Activated naive CD4-positive, alpha-beta T cell treated with anti-CD3 and anti-CD28 coated beads, Interleukin-2, amount 50 U/mL, for 24 hours (primary cell): ENCODE data around the gene HEXIM1.

Experiments used
- H3K27ac Mint-ChIP-seq: one replicate; pipeline ENCODE4 v1.8.0; 2021; ENCODE audit warnings: mild to moderate bottlenecking, mixed read lengths
- H3K27me3 Mint-ChIP-seq: one replicate; pipeline ENCODE4 v1.8.0; 2021; ENCODE audit warnings: mixed read lengths
- H3K36me3 Mint-ChIP-seq: one replicate; pipeline ENCODE4 v1.8.0; 2021; ENCODE audit warnings: mixed read lengths
- H3K4me1 Mint-ChIP-seq: one replicate; pipeline ENCODE4 v1.8.0; 2021; ENCODE audit warnings: mixed read lengths
- H3K4me3 Mint-ChIP-seq: one replicate; pipeline ENCODE4 v1.8.0; 2021; ENCODE audit warnings: mild to moderate bottlenecking, mixed read lengths
- H3K9me3 Mint-ChIP-seq: one replicate; pipeline ENCODE4 v1.8.0; 2021; ENCODE audit warnings: mixed read lengths

The HEXIM1 gene

DNA sequence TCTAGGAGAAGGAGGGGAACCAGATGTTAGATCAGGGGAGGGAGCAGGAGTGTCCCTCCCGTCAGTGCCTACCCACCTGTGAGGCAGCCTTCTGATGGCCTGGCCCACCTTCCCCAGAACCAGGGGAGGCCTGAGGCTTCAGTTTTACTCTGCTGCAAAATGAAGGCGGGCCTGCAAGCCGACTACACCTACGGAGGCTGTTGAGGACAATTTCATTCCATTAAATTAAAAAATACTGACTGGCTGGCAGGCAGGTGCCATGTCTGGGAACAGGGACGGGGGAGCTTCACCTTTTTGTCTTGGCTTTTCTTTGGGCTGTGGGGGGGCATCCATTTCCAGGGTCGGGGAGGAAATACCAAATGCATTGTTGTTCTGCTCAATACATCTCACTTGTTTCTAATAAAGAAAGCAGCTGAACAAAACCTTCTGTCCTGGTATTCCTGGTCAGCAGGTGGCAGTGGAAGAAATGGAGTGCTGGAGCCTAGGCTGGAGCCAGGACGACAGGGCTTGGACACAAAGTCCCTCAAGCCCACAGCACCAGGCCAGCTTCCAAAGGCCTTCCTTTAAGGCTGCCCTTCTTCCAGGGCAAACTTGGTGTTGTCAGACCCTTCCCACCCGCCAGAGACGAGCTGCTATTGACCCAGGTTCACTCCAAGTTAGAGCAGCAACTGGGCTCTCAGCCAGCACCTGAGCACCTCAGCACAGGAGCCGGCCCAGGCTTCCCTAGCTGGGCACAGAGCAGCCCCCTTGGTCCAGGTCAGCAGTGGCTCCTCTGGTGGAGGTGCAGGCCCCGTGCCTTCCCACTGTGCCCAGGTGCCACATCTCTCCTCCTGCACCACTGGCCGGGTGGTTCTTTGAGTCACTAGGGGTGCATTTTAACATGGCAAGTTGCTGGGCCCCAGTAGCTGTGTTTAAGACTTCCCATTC, 39.4 kb upstream of the HEXIM1 start:
- no peak overlapping the region for H3K4me3 Mint-ChIP-seq
- peaks cover 2% of the 10 kb centered on the region for H3K36me3 Mint-ChIP-seq
- H3K9me3 Mint-ChIP-seq, result no peaks in the 10 kb centered on the region
- no peaks in the 10 kb centered on the region for H3K4me1 Mint-ChIP-seq
- no peaks in the 10 kb centered on the region for H3K27me3 Mint-ChIP-seq
- H3K27ac Mint-ChIP-seq, result no peak overlapping the region

DNA sequence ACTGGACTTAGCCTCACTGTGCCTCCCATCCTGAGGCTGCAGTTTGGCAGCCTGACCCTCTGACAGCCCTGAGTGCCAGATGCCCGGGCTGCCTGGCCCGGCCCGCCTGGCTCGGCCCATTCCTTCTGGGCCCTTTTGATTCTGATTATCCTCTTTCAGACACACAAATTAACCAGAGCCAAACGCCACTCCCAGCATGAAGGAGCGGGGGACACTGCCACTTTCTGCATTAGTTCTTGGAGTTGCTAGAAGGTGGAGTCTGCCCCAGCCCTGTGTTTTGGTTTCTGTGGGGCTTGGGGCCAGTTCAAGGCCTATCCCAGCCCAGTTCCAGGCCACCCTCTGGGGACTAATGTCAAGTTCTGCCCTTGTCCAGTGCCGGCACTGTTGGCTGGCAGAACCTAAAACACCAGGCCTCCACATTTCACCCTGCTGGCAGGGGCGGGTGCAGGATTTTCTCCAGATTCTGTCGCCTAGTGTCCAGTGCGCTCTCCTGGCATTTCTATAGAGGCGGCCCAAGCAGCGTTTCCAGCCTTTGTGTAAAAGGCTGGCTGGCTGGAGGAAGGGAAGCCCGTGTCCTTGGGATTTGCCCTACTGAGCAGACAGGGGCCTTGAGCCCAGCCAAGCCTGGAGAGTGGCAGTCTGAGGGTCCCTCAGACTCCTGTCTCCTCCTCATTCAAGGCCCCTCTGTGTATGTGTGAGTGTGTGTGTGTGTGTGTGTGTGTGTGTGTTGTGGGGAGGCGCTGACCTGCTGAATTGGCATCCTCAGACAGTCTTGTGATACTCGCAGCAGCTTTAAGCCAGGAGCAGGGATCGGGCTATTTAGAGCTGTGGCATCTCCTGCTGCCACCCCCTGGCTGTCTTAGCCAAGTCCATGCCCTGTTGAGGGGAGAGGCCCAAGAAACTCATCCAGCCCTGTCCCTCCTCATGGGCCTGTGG, 37.3 kb upstream of the HEXIM1 start:
- H3K27me3 Mint-ChIP-seq, result no peaks in the 10 kb centered on the region
- no peak overlapping the region for H3K4me3 Mint-ChIP-seq
- H3K9me3 Mint-ChIP-seq, result no peaks in the 10 kb centered on the region
- peaks cover 2% of the 10 kb centered on the region for H3K36me3 Mint-ChIP-seq
- peak overlapping the region; percentile 68 for H3K27ac Mint-ChIP-seq
- H3K4me1 Mint-ChIP-seq, result no peaks in the 10 kb centered on the region

DNA sequence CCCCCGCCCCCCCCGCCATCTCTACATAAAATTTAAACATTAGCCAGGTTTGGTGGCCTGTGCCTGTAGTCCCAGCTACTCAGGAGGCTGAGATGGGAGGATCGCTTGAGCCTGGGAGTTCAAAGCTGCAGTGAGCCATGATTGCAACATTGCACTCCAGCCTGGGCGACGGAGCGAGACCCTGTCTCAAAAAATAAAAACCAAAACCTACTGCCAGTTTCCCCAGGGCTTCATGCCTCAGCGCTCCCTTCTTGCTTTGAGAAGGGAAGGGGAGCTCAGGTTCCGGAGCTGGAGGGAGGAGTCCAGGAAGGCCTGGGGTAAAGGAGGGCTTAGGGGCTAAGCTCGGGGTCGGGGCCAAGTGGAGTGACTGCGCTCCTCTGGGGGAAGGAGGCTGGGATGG, 36.4 kb upstream of the HEXIM1 start:
- no peak overlapping the region for H3K4me3 Mint-ChIP-seq
- H3K36me3 Mint-ChIP-seq, result no peaks in the 10 kb centered on the region
- no peak overlapping the region for H3K27ac Mint-ChIP-seq
- H3K4me1 Mint-ChIP-seq, result no peaks in the 10 kb centered on the region
- H3K9me3 Mint-ChIP-seq, result no peaks in the 10 kb centered on the region
- no peaks in the 10 kb centered on the region for H3K27me3 Mint-ChIP-seq

GRCh38 chr17:45112559-45113423, 35.5 kb upstream of the HEXIM1 start:
- no peaks in the 10 kb centered on the region for H3K27me3 Mint-ChIP-seq
- H3K4me1 Mint-ChIP-seq, result no peaks in the 10 kb centered on the region

DNA sequence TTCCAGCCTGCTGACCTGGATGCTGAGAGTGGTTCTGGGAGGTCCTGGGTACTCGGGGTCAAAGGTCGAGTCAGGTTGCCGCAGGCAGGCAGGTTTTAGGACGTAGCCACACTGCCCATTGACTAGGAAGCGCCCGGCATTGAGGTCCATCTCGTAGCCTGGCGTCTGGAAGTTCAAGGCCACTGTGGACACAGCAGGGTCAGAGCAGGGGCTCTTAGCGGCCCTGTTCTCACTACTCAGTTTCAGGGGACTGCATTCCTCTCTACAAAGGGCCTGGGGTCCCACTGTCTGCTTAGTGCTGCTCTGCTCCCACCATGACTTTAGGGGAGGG, 34.9 kb upstream of the HEXIM1 start:
- no peaks in the 10 kb centered on the region for H3K27me3 Mint-ChIP-seq
- H3K27ac Mint-ChIP-seq, result no peak overlapping the region
- H3K9me3 Mint-ChIP-seq, result no peaks in the 10 kb centered on the region
- H3K4me1 Mint-ChIP-seq, result no peaks in the 10 kb centered on the region
- no peaks in the 10 kb centered on the region for H3K36me3 Mint-ChIP-seq
- H3K4me3 Mint-ChIP-seq, result no peak overlapping the region

More at GRCh38 chr17:45112559-45113423, 35.5 kb upstream of the HEXIM1 start:
- H3K27ac Mint-ChIP-seq, result no peak overlapping the region
- H3K4me3 Mint-ChIP-seq, result no peak overlapping the region
- H3K36me3 Mint-ChIP-seq, result no peaks in the 10 kb centered on the region
- H3K9me3 Mint-ChIP-seq, result no peaks in the 10 kb centered on the region

DNA sequence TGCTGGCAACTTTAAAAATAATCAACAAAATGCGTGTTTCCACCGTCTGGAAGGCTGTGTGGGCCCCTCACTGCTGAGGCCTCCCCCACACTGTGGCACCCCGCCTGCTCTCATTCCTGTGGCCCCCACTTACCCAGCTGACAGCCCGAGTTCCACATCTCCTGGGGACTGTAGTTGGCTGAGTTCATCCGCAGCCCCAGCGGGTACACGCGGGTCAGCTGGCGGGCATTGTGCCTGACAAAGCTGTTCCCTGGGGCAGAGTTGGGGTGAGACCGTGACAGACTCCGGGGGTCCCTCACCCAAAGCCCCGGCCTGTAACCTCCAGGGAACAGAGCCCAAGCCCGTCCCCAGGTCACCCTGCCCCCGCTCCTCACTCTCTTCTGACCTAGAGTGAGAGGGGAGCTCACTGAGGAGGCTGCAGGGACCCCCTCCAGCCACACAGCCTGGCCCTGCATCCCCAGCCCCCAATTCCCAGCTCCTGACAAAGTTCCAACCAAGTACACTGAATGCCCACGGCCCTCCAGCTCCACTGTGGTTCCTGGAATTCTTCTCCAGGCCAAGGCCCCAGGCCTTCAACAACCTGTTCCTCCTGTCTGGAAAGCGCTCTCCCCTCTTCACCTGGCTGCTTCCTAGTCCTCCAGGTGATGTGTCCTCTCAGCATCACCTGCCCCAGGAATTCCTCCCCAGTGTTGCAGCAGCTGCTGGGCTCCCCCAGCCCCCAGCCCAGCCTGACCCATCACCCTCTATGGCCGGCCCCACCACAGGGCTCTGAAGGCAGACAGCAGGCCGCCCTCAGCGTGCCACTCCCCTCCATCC, 34.0 kb upstream of the HEXIM1 start:
- H3K4me3 Mint-ChIP-seq, result no peak overlapping the region
- no peaks in the 10 kb centered on the region for H3K27me3 Mint-ChIP-seq
- H3K27ac Mint-ChIP-seq, result no peak overlapping the region
- no peaks in the 10 kb centered on the region for H3K9me3 Mint-ChIP-seq
- H3K4me1 Mint-ChIP-seq, result no peaks in the 10 kb centered on the region
- H3K36me3 Mint-ChIP-seq, result no peaks in the 10 kb centered on the region

- no peaks in the 10 kb centered on the region for H3K36me3 Mint-ChIP-seq
- H3K27me3 Mint-ChIP-seq, result no peaks in the 10 kb centered on the region
- H3K9me3 Mint-ChIP-seq, result no peaks in the 10 kb centered on the region
- H3K27ac Mint-ChIP-seq, result no peak overlapping the region
- no peaks in the 10 kb centered on the region for H3K4me1 Mint-ChIP-seq
- H3K4me3 Mint-ChIP-seq, result no peak overlapping the region
Observed at GRCh38 chr17:45115015-45115625, 33.2 kb upstream of the HEXIM1 start.

DNA sequence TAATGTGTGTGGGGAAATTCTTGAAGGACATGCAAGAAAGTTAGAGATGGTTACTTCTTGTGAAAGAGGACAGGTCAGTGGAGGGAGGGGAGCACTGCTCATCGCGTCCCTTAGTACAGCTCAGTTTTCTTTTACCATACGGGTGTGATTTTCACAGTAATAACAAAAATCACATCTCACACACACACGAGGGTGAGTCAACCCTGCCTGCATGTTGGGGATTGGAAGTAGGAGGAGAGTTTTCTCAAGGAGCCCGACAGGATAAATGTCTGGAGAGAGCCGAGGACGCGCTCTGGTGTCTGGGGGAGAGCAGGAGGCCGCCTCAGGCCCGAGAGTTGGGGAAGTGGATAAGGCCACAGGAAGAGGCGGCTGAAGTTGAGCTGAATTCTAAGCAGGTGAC, 32.4 kb upstream of the HEXIM1 start:
- no peaks in the 10 kb centered on the region for H3K4me1 Mint-ChIP-seq
- H3K27me3 Mint-ChIP-seq, result no peaks in the 10 kb centered on the region
- no peak overlapping the region for H3K4me3 Mint-ChIP-seq
- H3K27ac Mint-ChIP-seq, result no peak overlapping the region
- no peaks in the 10 kb centered on the region for H3K36me3 Mint-ChIP-seq
- no peaks in the 10 kb centered on the region for H3K9me3 Mint-ChIP-seq

- Mint-ChIP-seq H3K27ac (no peak overlapping the region), H3K9me3 (no peaks in the 10 kb centered on the region), H3K4me3 (no peak overlapping the region), H3K27me3 (no peaks in the 10 kb centered on the region), H3K4me1 (no peaks in the 10 kb centered on the region), H3K36me3 (no peaks in the 10 kb centered on the region)
Observed at GRCh38 chr17:45116434-45117016, 31.8 kb upstream of the HEXIM1 start.

- H3K9me3 Mint-ChIP-seq, result no peaks in the 10 kb centered on the region
- H3K27ac Mint-ChIP-seq, result no peak overlapping the region
- no peaks in the 10 kb centered on the region for H3K4me1 Mint-ChIP-seq
- H3K36me3 Mint-ChIP-seq, result no peaks in the 10 kb centered on the region
- H3K27me3 Mint-ChIP-seq, result no peaks in the 10 kb centered on the region
- no peak overlapping the region for H3K4me3 Mint-ChIP-seq
Observed at GRCh38 chr17:45117334-45117733, 30.9 kb upstream of the HEXIM1 start.

- Mint-ChIP-seq H3K27ac (no peak overlapping the region), H3K4me1 (no peaks in the 10 kb centered on the region), H3K9me3 (no peaks in the 10 kb centered on the region), H3K4me3 (no peak overlapping the region), H3K27me3 (no peaks in the 10 kb centered on the region), H3K36me3 (no peaks in the 10 kb centered on the region)
Observed at GRCh38 chr17:45117848-45118646, 30.2 kb upstream of the HEXIM1 start.

- Mint-ChIP-seq H3K27ac (no peak overlapping the region), H3K9me3 (no peaks in the 10 kb centered on the region), H3K4me3 (no peak overlapping the region), H3K4me1 (no peaks in the 10 kb centered on the region), H3K36me3 (no peaks in the 10 kb centered on the region), H3K27me3 (no peaks in the 10 kb centered on the region)
Observed at GRCh38 chr17:45118691-45119090, 29.6 kb upstream of the HEXIM1 start.

DNA sequence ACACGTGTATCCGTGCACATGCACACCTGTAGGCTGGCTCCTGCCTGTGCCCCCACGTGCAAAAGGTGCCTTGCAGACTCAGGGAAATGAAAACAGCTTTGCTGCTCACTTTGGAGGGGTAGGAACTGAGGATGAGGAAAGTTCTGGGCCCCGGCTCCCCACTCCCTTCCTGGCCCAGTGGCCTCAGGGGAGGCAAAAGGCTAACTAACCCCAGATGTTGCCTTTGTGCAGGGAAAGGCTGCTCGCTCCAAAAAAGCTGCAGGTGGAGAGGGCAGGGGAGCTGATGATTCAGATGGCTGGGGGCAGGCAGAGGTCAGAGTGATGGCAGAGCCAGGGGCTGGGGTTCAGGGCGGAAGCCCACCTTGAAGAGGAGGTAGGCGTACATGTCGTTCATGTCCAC, 28.3 kb upstream of the HEXIM1 start:
- no peak overlapping the region for H3K27ac Mint-ChIP-seq
- H3K27me3 Mint-ChIP-seq, result no peaks in the 10 kb centered on the region
- H3K9me3 Mint-ChIP-seq, result no peaks in the 10 kb centered on the region
- no peaks in the 10 kb centered on the region for H3K4me1 Mint-ChIP-seq
- H3K36me3 Mint-ChIP-seq, result no peaks in the 10 kb centered on the region
- H3K4me3 Mint-ChIP-seq, result no peak overlapping the region
